ENCODE data around the gene HCFC1R1.

DNA sequence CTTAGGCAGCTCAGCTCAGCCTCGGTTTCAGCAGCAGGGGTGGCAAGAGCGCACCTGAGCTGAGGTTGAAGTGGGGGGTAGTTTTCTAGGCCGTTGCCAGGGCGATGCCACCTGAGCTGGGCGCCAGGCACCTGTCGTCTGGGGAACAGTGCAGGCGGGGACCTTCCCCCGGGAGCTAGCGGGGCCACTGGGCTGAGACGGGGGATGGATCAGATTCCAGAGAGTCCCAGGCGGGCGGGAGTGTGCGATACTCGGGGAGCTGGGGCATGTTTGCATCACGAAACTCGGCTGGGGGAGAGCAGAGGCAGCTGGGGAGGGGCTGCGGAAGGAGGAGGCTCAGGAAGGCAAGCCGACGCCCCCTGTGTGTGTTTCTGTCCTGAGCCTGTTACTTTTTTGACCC, 11.5 kb downstream of the HCFC1R1 start:
- TF ChIP-seq, protein P1, sequence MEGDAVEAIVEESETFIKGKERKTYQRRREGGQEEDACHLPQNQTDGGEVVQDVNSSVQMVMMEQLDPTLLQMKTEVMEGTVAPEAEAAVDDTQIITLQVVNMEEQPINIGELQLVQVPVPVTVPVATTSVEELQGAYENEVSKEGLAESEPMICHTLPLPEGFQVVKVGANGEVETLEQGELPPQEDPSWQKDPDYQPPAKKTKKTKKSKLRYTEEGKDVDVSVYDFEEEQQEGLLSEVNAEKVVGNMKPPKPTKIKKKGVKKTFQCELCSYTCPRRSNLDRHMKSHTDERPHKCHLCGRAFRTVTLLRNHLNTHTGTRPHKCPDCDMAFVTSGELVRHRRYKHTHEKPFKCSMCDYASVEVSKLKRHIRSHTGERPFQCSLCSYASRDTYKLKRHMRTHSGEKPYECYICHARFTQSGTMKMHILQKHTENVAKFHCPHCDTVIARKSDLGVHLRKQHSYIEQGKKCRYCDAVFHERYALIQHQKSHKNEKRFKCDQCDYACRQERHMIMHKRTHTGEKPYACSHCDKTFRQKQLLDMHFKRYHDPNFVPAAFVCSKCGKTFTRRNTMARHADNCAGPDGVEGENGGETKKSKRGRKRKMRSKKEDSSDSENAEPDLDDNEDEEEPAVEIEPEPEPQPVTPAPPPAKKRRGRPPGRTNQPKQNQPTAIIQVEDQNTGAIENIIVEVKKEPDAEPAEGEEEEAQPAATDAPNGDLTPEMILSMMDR (conservative IDR thresholded peaks at IDR 0.05; ENCODE audit: low read depth, low read length), result no peak
- TF ChIP-seq EZH2 (IDR thresholded peaks at IDR 0.05; ENCODE audit: borderline replicate concordance, low read depth, low read length, poor library complexity, severe bottlenecking), result no peak

Data from A673 (cell line).